K562 (cell line): ENCODE data around the gene MRTFB. TPM values are rescaled to one million over a fixed set of nuclear protein-coding genes. Genes with fewer than 3 reads are reported as not detected.

Experiments used
- ATAC-seq: fragments of 200-7000 bp; cut with Tn5 transposase; 3 replicates; pipeline ENCODE4 v1.9.1; 2020; ENCODE audit warnings: moderate library complexity
- BruUV-seq: library from RNA; stranded (reverse); fragments of 400-500 nt; replicated peaks from 2 replicates; lab custom pipeline; 2021; lab: Mats Ljungman, UMichigan
- CTCF ChIA-PET: fragments of 300-600 bp; formaldehyde crosslinking; extraction: SDS; loops from one replicate; lab custom pipeline; 2021; ENCODE audit warnings: low intra/inter-chr PET ratio; lab: Yijun Ruan, JAX
- POLR2A ChIA-PET: fragments of 300-600, 350-650 bp; sonication (Branson Sonifier 250); formaldehyde crosslinking; extraction: SDS; loops from one replicate; lab custom pipeline; 2021; ENCODE audit warnings: antibody characterized with exemption, inconsistent platforms; lab: Yijun Ruan, JAX
- DNase-seq, 4 experiments: peaks; one replicate each; pipeline versions ENCODE4 v3.0.0 to v3.0.0-alpha.2; 2011 to 2018; ENCODE audit warnings: low spot score in 3 of 4, mixed read lengths in 3 of 4; ENCODE audit errors: extremely low read depth in 1 of 4
- FAIRE-seq: peaks from 2 replicates; lab custom pipeline; 2011; peaks lifted over from hg19 to GRCh38; lab: Jason Lieb, UNC
- H2AFZ ChIP-seq: 2 replicates; pipeline ENCODE4 v1.6.0; 2011; ENCODE audit warnings: low read depth, low read length, control low read depth, inconsistent platforms
- H3K27ac ChIP-seq: fragments of 200-600 bp; 3 replicates; pipeline ENCODE4 v1.8.0; 2011; ENCODE audit warnings: low read depth, mild to moderate bottlenecking, control low read depth, inconsistent platforms, low read length, moderate library complexity, mixed read lengths; ENCODE audit errors: extremely low read depth
- H3K27me3 ChIP-seq, 2 experiments: fragments of 300-600 bp in 1 of 2; 2 replicates in 1 of 2; 3 replicates in 1 of 2; pipeline versions ENCODE4 v1.6.0 to v1.8.0; 2011; ENCODE audit warnings: inconsistent platforms in 2 of 2, low read length in 2 of 2, mild to moderate bottlenecking in 1 of 2, mixed read lengths in 1 of 2, moderate library complexity in 1 of 2; ENCODE audit not compliant: control insufficient read depth in 2 of 2, insufficient read depth in 2 of 2
- H3K36me3 ChIP-seq: fragments of 300-600 bp; 3 replicates; pipeline ENCODE4 v1.8.0; 2011; ENCODE audit warnings: mild to moderate bottlenecking, low read length, inconsistent platforms; ENCODE audit not compliant: control insufficient read depth, insufficient read depth
- H3K4me1 ChIP-seq, 2 experiments: fragments of 200-600 bp in 1 of 2; replicated peaks in 1 of 2; 2 replicates in 1 of 2; 3 replicates in 1 of 2; pipeline versions ENCODE4 v1.5.1 to v1.8.0; 2011; ENCODE audit warnings: inconsistent platforms in 2 of 2, low read length in 2 of 2, mild to moderate bottlenecking in 1 of 2, mixed read lengths in 1 of 2, moderate library complexity in 1 of 2; ENCODE audit not compliant: control insufficient read depth in 2 of 2, insufficient read depth in 2 of 2
- H3K4me2 ChIP-seq: 2 replicates; pipeline ENCODE4 v1.6.1; 2011; ENCODE audit warnings: low read length, control low read depth, inconsistent platforms, mixed read lengths; ENCODE audit not compliant: insufficient read depth
- H3K4me3 ChIP-seq: fragments of 200-600 bp; sonication (generic), shearing (Covaris generic); 2 replicates; pipeline ENCODE4 v1.5.1; 2016; ENCODE audit warnings: control low read depth, inconsistent platforms
- H3K79me2 ChIP-seq: fragments of 200-600 bp; 3 replicates; pipeline ENCODE4 v1.8.0; 2011; ENCODE audit warnings: low read length, inconsistent platforms; ENCODE audit not compliant: control insufficient read depth, insufficient read depth
- H3K9ac ChIP-seq, 2 experiments: 2 replicates each; pipeline versions ENCODE4 v1.6.0 to v1.6.1; 2011; ENCODE audit warnings: low read depth in 2 of 2, low read length in 2 of 2, control low read depth in 1 of 2, inconsistent platforms in 1 of 2, mild to moderate bottlenecking in 1 of 2, mixed read lengths in 1 of 2; ENCODE audit not compliant: insufficient read depth in 1 of 2
- H3K9me1 ChIP-seq: one replicate; pipeline ENCODE4 v1.6.0; 2011; ENCODE audit warnings: inconsistent platforms, mild to moderate bottlenecking, low read length, moderate library complexity; ENCODE audit not compliant: control insufficient read depth, insufficient read depth
- H3K9me3 ChIP-seq: replicated peaks from 2 replicates; pipeline ENCODE4 v1.5.1; 2011; ENCODE audit warnings: low read depth, low read length, inconsistent platforms; ENCODE audit not compliant: control insufficient read depth, insufficient read depth
- H4K20me1 ChIP-seq: replicated peaks from 2 replicates; pipeline ENCODE4 v1.6.1; 2011; ENCODE audit warnings: low read length, inconsistent platforms, mixed read lengths; ENCODE audit not compliant: control insufficient read depth, insufficient read depth
- ETV1 ChIP-seq: fragments of 450-650 bp; conservative IDR thresholded peaks from 2 replicates; pipeline ENCODE4 v1.6.1; 2016; ENCODE audit warnings: missing genetic modification characterization, control low read depth, low read depth, missing compliant biosample characterization
- WGBS: fragments of 100-300 bp; shearing (Covaris generic); methylation state at CpG from one replicate; pipeline ENCODE4 v1.1.6; 2016; ENCODE audit warnings: low coverage, mixed read lengths; ENCODE audit not compliant: insufficient coverage; ENCODE audit errors: missing lambda C conversion rate; 5-methylcytosine and 5-hydroxymethylcytosine counted together
- in situ Hi-C: fragments of 300-500 bp; cut with MboI; formaldehyde crosslinking; loops from 4 replicates; pipeline ENCODE4 v1.15.0; 2018; ENCODE audit warnings: inconsistent platforms, mixed read lengths
- intact Hi-C: fragments of 100-400 bp; cut with micrococcal nuclease; formaldehyde crosslinking; loops from 2 replicates; pipeline ENCODE4 v1.14.2; 2022
- polyA plus RNA-seq, 8 experiments: library from polyadenylated mRNA; depleted of rRNA in 4 of 8; stranded (reverse) in 5 of 8; unstranded in 3 of 8; fragments of >200 nt; fragmentation: Nextera tagmentation in 2 of 8; fragmentation: Illumina TruSeq in 1 of 8; extraction: Ambion mirVana in 2 of 8; extraction: Trizol in 1 of 8; gene quantifications; 2 replicates each; pipeline versions ENCODE4 v1.2.1 to v1.2.3, GENCODE V29; 2011 to 2014; ENCODE audit warnings: inconsistent platforms in 1 of 8, missing spikeins in 1 of 8
- total RNA-seq, 7 experiments: library from RNA; depleted of rRNA in 6 of 7; stranded (reverse); fragments of >200 nt in 6 of 7; fragmentation: Illumina TruSeq in 2 of 7; extraction: Trizol in 2 of 7; gene quantifications; 2 replicates each; pipeline versions ENCODE4 v1.2.1 to v1.2.3, GENCODE V29; 2011 to 2021; ENCODE audit warnings: low replicate concordance in 1 of 7
- TF ChIP-seq, protein P1 (sequence below): IDR thresholded peaks from 2 replicates; pipeline ENCODE4 v1.6.1; 2014; ENCODE audit warnings: antibody characterized with exemption

Gene MRTFB
- total and polyA plus RNA-seq, 9 of the 15 experiments (the other 6 are each of a cell fraction or from before 2014, with no cell fraction given), result 2.2 to 12.7 (median 7.0) TPM

DNA sequence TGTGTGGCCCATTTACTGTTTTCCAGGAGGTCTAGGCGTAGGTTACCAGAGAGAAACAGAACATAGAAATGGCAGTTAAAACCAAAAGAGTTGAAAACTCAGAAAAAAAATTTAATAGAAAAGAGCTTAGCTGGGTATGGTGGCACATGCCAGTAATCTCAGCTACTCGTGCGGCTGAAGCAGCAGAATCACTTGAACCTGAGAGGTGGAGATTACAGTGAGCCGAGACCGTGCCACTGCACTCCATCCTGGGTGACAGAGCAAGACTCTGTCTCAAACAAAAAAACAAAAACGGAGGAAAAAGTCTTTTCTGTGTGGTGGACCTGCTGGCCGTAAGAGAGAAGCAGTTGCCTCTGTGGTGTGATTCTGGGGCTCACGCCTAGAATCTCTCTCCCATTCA is 35.8 kb downstream of the MRTFB start (continued):
- TF ChIP-seq, protein P1, sequence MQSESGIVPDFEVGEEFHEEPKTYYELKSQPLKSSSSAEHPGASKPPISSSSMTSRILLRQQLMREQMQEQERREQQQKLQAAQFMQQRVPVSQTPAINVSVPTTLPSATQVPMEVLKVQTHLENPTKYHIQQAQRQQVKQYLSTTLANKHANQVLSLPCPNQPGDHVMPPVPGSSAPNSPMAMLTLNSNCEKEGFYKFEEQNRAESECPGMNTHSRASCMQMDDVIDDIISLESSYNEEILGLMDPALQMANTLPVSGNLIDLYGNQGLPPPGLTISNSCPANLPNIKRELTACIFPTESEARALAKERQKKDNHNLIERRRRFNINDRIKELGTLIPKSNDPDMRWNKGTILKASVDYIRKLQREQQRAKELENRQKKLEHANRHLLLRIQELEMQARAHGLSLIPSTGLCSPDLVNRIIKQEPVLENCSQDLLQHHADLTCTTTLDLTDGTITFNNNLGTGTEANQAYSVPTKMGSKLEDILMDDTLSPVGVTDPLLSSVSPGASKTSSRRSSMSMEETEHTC, result no peak
- TF ChIP-seq, all 486 proteins: peak for 0

DNA sequence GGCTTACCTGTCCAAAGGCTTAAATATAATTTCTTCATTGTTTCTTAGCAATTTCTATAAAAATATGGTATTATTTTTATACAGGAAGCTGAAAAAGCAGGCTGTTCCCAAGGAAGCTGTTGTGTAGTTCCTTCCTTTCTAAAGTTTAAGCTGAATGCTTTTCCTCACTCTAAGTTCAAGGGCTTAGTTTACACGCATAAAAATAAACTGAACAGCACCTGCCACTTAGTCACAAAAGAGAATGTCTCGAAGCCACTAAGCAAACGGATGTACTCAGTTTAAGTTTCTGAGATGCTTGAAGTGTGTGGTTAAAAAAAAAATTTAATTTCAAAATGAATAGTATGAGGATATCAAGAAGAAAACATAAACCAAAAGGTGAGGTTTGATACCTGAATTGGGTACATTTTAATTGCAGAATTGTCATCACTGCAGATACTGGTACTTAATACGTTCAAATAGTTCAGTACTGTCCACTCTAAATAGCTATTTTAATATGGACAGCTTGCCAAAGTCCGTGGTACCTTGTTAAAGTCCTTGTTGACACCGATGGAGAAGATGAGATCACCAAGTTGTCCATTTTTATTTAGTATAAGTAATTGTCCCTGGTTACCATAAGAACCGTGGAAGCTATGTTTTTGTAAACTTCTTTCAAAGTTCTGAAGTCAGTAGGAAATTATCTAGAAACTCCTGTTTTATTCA is 38.1 kb downstream of the MRTFB start:
- no peak for TF ChIP-seq ETV1
- TF ChIP-seq, all 486 proteins: peak for 0
- 78% methylated on average over 7 of the region's 7 CpGs for WGBS
- DNase-seq (no peak), ATAC-seq (no peak), FAIRE-seq (no peak)
- Histone ChIP-seq H3K4me2 (no peak overlapping the region), H4K20me1 (peaks cover 21% of the 10 kb centered on the region; the same call in 1 of the 2 replicates), H3K9me3 (no peaks in the 10 kb centered on the region), H3K9me1 (no peaks in the 10 kb centered on the region), H3K27me3 (no peaks in the 10 kb centered on the region), H3K79me2 (no peaks in the 10 kb centered on the region; the same call in 2 of the 3 replicates), H3K27ac (no peak overlapping the region), H3K4me1 (peaks cover 0 to 3% of the 10 kb centered on the region in 2 experiments; a peak in 1 of 5 replicates), H3K36me3 (no peaks in the 10 kb centered on the region), H3K9ac (no peak overlapping the region), H3K4me3 (no peak overlapping the region), H2AFZ (no peak overlapping the region)
- in situ Hi-C loops (no loop called here), intact Hi-C loops (no loop called here)
- no TSS peak for BruUV-seq
- ChIA-PET POLR2A (interaction anchor here (0.8 to 1.7 kb wide), 5 partner anchors 8 to 31 kb away, joined by 3 to 7 read pairs (median 4); no protein-coding TSS in a partner anchor), CTCF (no interaction called here)
